ENCODE results near the gene TCEANC.
"Not testable (repeated sequence)": the region's sequence is repeated elsewhere in the genome, so short reads cannot be mapped to it uniquely, and the experiment has no call there.

TCEANC gene, protein sequence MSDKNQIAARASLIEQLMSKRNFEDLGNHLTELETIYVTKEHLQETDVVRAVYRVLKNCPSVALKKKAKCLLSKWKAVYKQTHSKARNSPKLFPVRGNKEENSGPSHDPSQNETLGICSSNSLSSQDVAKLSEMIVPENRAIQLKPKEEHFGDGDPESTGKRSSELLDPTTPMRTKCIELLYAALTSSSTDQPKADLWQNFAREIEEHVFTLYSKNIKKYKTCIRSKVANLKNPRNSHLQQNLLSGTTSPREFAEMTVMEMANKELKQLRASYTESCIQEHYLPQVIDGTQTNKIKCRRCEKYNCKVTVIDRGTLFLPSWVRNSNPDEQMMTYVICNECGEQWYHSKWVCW

DNA sequence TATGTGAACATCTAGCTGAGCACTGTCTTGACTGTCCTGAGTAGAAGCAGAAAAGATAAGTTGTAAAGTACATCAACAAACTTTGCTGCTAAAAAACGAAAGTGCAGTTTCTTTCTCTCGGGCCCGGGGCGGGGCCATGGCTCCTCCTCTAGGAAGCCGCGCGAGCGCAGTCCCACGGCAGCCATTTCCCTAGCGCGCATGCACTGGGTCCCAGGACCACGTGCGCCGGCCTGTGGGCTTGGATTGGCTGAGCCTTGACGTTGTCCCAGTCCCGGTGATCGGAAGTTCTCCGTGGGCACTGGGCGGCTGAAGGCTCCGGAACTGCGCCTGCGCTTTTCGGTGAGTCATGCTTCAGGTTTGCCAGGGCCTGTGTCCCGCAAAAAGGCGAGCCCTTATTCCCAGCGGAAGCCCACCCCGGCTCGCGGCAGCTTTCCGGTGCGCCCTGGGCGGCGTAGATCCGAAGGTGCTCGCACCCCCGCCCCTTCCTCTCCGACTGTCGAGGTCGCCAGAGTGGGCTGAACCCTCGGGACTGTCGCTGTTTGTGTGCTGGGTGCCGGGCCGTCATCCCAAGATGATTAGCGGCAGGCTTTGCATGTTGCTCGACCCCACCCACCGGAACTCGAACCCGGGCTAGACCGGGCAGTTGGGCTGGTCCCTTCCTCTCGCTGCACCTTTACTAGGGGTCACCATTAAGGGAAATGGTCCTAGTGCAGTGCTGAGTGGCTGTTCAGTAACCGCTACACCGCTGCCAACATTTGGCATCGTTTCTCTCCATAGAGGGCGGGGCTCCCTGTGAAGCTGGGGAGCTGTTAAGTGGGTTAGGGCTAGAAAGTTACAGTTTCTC lies at the start of gene TCEANC:
TCEANC (plus strand) TSS at position 292 of the 844 bp plus-strand sequence. CDS start 9,368 bp downstream, outside the sequence.
- DNase-seq (ENCODE audit: low read depth in 2 of 2) = peak; percentile 81 to 93

DNA sequence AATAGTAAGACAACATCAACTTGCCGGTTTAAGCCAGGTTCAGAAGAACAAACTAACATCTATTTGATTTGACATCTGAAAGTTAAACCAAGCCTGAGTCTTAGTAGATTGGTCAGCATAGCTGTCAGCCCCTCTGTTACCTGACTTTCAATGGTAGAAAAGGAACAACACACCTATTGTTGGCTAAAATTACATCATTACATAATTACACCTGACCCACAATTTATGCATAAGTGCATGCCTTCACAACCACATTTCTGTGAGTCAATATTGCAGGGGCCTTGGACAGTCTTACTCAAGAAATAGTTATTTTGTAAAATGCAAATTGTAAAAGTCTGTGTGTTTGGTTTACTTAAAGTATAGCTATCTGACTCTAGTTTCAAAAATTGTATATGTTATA lies 47.3 kb upstream of the TCEANC start:
- no peak for DNase-seq (ENCODE audit: low read depth in 2 of 2)

DNA sequence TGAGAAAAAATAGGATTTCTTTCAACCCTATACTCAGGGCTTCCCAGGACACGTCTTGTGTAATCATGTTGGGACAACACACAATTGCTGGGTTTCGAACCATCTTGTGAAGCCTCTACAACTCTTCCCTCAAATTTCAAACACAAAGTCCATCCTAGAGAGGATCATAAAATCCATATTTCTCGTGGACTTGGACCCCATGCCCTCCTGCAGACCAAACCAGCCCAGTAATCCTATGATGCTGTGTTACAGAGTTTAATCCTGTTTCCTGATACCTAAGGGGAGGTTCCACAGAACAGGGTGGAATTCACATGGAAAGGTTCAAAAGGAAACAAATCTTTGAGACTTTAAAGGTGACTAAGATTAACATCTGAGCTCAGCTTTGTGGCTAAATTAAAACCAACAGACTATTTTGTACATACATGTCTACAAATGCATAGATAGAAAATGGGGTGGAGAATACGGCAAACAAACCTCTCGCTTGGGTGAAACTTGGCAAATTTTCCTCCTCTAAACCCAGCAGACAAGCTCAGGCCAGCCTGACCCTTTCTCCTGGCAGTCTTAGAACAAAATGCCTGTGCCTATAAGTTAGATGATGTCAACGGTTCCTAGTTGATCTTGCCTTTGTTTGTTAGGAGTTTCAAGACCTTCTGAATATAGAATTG lies 45.5 kb upstream of the TCEANC start:
- DNase-seq (ENCODE audit: low read depth in 2 of 2) = no peak

DNA sequence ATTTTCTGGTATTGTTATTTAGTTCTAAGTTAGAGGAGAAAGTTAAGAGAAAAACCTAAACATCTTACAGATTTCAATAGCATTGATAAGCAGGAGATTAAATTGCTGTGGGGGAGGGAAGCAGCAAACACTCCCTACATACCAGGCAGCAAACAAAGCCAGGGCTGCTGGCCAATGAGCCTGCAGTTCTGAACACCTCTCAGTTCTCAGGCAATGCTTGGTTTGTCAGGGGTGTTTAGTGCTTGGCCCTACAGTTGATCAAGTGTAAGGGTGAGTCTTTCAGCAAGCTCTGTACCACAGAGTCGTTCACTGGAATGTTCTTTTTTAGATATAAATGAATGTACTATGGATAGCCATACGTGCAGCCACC lies 45.0 kb upstream of the TCEANC start:
- DNase-seq (ENCODE audit: low read depth in 2 of 2) = no peak

DNA sequence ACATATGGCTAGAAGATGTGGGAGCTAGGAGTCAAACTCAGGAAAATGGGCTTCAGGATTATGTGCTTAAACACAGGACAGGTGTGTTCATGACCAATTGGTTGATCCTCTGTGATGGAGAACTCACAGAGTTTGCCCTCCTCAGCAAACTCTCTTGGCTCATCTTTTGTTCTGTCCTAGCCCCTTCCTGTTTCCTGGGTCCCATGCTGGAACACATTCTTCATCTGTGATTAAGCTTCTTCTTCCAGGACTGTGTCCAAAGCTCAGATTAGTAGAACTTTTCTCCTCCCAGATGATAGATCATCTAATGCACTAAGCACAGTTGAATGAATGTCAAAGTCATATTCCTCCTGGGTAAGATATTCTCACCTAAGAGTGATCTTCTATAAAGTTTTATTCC lies 38.8 kb upstream of the TCEANC start:
- no peak for DNase-seq (ENCODE audit: low read depth in 2 of 2)

DNA sequence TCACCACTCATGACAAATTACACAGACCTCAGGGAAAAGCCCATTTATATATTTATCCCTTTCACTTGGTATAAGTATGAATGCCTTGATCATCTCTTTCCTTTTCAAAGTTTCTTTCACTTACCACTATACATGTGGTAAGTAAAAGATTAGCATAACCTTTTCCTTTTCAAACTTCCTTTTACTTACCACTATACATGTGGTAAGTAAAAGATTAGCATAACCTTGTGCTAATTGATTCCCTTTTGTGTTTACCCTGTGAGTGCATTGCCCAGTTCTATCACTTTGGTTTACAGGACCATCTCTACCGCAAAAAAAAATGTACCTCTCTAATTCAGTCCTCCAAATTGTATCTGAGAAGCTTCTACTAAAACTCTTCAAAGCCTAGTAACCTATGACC lies 32.7 kb upstream of the TCEANC start:
- DNase-seq (ENCODE audit: low read depth in 2 of 2) = no peak

DNA sequence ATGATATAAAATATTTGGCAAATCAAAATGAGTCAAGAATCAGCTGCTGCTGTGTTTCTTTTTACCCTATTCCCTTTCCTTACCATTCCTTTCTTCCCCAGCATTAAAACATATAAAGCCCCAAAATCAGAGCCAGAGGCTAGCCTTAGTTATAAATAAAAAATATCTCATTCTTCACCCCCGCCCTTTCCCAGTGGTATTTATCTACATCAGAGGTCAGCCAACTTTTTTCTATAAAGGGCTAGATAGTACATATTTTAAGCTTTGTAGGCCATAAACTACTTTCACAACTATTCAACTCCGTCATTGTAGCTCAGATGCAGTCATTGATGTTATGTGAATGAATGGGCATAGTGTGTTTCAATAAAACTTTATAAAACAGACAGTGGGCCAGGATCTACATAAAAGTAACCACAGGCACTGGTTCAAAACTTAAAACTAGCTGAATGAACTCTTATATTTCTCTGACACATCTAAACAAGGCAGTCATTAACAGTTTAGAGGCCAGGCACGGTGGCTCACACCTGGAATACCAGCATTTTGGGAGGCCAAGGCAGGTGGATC lies 30.5 kb upstream of the TCEANC start:
- no peak for DNase-seq (ENCODE audit: low read depth in 2 of 2)

DNA sequence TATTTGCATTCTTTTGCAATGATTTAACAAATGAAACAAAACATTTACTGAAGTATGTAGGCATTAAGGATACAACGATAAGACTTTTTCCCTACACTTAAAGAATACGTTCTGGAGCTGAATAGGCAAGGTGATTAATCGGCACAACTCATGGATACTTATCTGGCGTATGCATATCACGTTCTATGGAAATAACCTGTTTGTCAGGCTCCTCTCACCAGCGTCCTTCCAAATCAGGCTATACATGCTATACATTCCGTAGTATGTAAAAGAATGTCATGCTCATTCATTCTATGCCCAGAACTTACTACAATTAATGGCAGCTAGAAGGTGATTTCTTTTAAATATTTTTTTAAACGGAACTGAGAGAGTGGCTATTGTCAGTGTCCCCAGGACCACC lies 25.6 kb upstream of the TCEANC start:
- no peak for DNase-seq (ENCODE audit: low read depth in 2 of 2)

DNA sequence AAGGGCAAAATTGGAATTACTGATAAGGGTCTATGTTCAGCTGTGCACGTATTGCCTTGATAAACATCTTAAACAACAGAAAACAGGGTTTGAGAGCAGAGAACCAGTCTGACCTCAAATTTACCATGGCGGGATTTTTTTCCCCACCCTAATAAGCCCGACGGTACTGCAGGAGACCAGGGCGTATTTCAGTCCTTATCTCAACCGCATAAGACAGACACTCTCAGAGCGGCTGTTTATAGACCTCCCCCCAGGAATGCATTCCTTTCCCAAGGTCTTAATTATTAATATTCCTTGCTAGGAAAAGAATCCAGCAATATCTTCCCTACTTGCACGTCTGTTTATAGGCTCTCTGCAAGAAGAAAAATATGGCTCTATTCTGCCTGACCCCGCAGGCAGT lies 15.7 kb upstream of the TCEANC start:
- DNase-seq (ENCODE audit: low read depth in 2 of 2) = not testable (repeated sequence)

DNA sequence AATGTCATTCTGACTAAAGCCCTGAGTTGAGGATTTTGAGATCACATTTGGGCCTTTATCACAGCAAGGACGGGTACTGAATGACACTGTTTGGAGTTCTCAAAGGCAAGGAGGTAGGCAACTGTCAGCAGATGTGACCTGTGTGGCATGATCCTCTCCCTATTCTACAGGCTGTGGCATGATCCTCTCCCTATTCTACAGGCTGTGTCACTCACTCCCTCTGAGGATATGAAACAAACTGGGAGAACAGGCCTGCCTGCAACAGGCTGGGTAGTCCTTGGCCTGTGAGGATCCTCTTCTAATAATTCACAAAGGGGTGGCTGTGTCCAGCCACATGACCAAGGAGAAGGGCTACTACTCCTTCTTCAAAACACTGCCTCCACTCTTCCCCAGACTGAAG lies 14.9 kb upstream of the TCEANC start:
- no peak for DNase-seq (ENCODE audit: low read depth in 2 of 2)

DNA sequence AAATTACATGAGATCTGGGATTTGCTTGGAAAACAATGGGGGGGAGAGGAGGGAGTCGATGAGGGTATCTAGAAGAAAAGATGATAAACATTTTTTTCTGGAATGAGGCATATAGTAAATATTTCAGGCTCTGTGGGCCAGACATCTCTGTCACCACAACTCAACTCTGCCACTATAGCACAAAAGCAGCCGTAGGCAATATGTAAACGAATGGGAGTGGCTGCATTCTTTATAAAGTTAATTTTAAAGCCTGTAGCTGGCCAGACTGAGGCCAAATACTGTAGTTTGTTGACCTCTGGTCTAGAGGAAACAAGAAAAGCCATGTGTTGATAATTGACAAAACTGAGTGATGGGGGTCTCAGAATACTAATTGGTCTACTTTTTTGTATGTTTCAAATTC lies 14.1 kb upstream of the TCEANC start:
- no peak for DNase-seq (ENCODE audit: low read depth in 2 of 2)

DNA sequence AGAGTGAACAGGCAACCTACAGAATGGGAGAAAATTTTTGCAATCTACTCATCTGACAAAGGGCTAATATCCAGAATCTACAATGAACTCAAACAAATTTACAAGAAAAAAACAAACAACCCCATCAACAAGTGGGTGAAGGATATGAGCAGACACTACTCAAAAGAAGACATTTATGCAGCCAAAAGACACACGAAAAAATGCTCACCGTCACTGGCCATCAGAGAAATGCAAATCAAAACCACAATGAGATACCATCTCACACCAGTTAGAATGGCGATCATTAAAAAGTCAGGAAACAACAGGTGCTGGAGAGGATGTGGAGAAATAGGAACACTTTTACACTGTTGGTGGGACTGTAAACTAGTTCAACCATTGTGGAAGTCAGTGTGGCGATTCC lies 11.3 kb upstream of the TCEANC start:
- not testable (repeated sequence) for DNase-seq (ENCODE audit: low read depth in 2 of 2)

DNA sequence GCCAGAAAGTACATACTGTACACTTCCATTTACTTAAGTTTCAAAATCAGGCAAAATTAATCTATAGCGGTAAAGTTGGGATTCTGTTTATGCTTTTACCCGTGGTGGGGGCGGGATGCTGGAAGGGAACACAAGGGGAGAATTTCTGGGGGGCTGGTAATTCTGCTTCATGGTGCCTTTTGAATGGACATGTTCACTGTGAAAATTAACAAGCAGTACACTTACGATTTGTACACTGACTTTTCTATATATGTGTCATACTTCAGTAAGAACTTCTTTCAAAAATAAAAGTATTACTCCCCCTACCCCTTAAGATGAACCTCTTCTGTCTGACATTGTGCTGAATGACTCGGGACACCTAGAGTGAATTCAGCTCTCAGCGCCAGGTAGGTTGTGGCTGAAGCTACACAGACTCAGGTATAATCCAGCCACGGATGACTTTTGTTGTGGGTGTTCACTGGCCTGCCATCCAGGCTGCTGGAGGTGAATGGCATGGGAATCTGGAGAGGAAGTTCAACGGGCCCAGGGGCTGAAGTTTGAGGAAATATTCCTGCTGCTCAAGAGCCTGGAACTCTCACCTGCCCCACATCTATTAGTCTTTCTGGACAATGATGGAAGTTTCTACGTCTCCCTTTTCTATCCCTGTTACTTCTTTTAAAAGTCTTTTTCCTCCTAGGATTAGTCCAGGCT lies 7.3 kb upstream of the TCEANC start:
- no peak for DNase-seq (ENCODE audit: low read depth in 2 of 2)

DNA sequence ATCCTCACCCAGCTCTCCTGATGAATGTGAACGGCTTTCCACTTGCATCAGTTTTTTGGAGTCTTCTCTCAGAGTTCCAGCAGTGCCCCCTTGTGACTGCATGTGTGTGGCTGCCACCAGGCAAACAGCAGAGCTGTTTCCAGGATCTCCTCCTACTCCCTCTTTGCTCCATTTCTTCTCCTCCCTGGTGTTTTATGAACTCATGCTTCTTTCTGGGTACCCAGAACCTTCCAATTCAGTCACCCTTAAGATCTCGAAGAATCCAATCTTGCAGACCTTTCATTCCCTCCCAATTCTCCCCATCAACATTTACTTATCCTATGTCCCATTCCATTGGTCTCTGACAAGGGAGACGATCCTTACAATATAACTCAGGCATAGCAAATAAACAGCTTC lies 6.8 kb upstream of the TCEANC start:
- no peak for DNase-seq (ENCODE audit: low read depth in 2 of 2)

DNA sequence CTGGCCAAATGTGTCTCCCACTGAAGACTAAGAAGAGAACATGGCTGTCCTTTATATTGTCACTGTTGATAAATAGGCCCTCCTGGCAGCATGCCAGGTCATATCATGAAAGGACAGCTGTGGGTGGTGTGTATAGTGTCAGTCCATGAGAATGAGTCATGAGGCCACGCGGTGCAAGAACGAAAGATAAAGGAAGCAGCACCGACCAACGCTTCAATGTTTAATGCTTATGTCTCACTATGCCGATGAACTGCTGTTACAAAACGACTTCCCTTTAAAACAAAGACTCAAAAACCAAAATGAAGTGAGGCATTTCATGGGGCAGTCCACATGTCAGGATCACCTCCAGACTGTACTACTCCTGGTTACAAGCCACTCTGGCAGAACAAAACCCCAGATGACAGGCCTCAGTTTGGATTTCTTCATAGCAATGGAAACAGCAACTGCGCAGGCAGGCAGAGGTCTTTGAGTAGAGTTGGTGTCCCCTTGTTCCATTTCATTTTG lies 5.2 kb upstream of the TCEANC start:
- DNase-seq (ENCODE audit: low read depth in 2 of 2) = peak in 1 of 2 donors; percentile 13

DNA sequence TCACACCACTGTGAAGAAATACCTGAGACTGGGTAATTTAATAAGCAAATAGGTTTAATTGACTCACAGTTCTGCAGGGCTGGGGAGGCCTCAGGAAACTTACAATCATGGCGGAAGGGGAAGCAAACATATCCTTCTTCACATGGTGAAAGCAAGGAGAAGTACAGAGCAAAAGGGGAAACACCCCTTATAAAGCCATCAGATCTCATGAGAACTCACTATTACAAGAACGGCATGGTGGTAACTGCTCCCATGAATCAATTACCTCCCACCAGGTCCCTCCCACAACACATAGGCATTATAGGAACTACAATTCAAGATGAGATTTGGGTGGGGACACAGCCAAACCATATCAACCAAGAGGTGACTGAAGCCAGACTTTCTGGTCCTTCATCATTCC lies 4.6 kb upstream of the TCEANC start:
- not testable (repeated sequence) for DNase-seq (ENCODE audit: low read depth in 2 of 2)

DNA sequence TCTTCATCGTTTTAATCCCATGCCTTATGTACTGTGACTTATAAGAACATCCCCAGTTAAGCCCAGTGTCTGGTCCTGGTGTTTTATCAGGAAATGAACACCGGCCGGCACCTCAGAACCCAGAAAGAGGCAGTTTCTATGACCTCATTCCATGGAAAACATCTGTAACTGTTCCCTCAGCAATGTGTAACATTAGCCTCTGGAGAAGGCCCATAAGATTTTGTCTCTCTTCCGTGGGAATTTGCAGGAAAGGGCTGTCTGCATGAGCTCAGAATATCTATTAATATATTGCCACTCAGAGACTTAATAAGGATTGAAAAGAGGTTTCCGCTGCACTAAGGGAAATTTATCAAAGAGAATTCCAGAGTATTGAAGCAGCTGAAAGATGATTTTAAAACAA lies 3.1 kb upstream of the TCEANC start:
- no peak for DNase-seq (ENCODE audit: low read depth in 2 of 2)

DNA sequence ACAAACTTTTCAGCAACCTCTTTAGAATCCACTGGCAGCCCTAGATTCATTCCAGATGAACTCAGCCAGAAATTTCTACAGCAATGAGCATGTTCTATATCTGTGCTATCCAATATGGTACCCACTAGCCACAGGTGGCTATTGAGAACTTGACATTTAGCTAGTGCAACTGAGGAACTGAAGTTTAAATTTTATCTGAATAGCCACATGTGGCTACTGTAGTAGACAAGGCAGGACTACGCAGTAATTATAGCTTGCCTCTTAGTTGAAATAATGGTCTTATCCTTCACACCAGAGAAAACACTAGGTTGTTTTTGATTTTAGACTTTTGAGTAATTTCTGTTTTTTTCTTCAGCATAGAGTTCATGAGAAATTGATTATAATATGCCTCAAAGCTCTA lies 2.6 kb upstream of the TCEANC start:
- DNase-seq (ENCODE audit: low read depth in 2 of 2) = no peak

DNA sequence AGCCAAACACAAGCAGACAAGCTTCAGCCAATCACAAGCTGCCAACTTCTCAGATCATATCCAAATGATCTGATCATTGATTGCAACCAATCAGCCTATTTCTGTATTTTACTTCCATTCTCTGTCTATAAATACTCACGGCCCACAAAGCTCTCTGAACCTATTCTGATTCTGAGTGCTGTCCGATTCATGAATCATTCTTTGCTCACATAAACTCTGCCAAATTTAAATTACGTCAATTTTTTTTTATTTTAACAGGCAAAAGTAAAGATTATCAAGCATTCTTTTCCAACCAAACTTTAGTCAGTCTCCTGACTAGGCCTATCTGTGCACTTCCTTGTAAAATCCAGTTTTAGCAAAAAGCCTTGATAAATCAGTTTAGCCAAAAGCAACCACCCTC lies 1.8 kb upstream of the TCEANC start:
- no peak for DNase-seq (ENCODE audit: low read depth in 2 of 2)

DNA sequence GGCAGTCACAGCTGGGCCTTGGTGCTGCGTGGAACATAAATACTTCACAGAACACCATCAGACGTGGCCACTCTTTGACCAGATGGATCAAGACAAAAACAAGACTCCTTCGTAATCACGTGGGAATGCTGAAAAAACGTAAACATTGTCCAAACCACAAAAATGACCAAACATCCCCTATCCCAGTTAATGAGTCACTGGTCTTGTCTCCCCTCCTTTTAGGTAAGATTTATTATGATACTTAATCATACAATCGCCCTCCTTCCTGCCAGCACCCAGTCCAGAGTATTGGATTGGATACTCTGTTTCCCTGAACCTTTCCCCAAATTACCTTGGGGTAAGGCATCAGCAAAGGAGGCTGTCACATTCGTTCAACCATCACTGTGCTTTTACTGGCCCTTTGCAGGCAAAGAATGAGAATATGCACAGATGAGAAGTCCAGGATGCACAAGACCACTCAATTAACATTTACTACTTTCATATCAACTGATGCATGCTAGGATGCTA lies 601 bp upstream of the TCEANC start:
- no peak for DNase-seq (ENCODE audit: low read depth in 2 of 2)

DNA sequence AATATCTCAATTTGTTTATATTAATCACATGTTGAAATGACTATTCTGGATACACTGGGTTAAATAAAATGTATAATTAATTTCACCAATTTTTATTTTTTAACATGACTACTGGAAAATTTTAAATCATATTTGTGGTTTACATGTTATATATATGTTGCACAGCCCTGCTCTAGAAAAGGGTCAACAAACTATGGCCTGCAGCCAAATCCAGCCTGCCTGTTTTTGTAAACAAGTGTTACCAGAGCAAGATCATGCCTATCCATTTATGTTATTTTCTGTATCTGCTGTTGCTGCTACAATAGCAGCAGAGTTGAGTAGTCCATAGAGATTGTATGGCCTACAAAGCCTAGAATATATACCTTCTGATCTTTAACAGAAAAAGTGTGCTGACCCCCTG lies 1.2 kb downstream of the TCEANC start:
- DNase-seq (ENCODE audit: low read depth in 2 of 2) = no peak
